HG03575 (cell line): ENCODE results near the gene PIGC.

Source experiments
- ATAC-seq: cut with Tn5 transposase; IDR thresholded peaks from one replicate; pipeline ENCODE4 v1.9.1; 2021; ENCODE audit not compliant: unreplicated experiment, insufficient number of reproducible peaks, low FRiP score; ENCODE audit errors: extremely low read depth

Gene PIGC

GRCh38 chr1:172443666-172444453, at the start of gene PIGC:
Gene PIGC, minus strand, starts transcription at chr1:172444069. Its CDS starts 1,447 bp downstream, at chr1:172442622.
- ATAC-seq: peak; percentile 96

GRCh38 chr1:172492421-172492820, 48.6 kb upstream of the PIGC start:
- no peak for ATAC-seq

GRCh38 chr1:172489847-172490246, 46.0 kb upstream of the PIGC start:
- no peak for ATAC-seq

GRCh38 chr1:172488393-172488792, 44.5 kb upstream of the PIGC start:
- no peak for ATAC-seq

DNA sequence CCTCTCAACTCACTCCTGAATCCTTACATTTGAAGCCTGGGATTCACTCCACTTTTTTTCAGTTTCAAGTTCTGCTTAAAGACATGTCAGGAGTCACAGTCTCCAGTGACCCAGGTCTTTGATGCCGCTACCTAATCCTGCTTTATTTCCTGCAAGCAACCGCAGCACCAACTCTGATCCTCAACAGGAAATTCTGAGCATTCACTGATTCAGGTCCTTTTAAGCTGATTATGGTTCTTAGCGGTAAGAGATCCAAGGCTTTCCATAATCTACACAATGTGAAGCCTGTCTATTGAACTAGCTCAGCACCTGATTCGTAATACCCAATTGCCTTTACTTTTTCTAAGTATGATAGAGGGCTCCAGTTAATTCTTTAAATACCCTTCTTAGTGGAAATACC, 43.7 kb upstream of the PIGC start:
- ATAC-seq: no peak

GRCh38 chr1:172486805-172487454, 43.1 kb upstream of the PIGC start:
- ATAC-seq: no peak

DNA sequence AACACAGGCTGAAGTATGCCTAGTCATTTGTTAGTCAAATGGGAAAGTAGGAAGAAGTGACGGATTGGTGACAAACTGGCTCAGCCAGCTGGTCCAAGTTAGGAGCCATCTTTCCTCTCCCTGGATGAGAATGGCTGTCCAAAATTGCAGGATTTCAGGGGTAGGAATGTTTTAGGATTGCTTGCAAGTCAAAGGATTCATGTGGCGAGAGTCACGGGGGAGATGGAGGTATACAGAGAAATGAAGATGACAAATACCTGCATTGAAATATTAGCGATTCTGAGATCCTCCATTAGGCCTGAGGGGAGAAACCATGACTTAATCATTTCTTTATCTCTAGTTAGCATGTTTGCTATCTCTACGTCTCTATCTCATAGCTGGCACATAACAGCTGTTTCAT, 41.8 kb upstream of the PIGC start:
- no peak for ATAC-seq

GRCh38 chr1:172484252-172484651, 40.4 kb upstream of the PIGC start:
- no peak for ATAC-seq

DNA sequence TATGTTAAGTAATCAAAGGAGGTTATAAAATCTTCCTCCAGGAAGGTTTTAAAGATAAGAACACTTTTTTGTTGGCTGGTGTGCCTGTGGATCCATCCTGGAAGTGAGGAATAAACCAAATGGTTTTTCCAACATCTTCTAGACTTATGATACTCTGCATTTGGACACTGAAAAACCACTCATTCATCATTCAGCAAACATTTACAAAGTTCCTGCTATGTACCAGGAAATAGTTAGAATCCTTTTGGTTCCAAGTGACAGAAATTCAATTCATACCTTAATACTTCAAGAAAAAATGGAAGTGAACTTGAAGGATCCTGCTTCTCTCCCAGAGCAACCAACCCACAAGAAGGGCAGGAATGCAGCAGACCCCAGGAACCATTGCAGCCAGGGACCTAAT, 39.6 kb upstream of the PIGC start:
- no peak for ATAC-seq

DNA sequence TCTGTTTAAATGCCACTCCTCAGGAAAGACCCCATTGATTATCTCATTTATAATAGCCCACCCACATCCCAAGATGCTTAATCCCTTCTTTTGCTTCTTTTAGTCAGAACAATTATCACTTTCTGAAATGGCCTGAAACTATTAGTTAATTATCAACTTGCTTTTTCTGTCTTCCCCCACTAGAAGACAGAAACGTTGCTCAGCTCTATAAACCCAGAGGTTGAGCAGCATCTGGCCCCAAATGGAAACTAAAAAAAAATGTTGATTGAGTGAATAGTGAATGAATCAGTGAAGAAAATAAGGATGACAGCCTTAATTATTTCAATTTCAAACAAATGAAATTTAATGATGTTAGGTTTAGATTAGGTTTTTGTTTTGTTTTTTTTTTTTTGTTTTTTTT, 38.2 kb upstream of the PIGC start:
- ATAC-seq: no peak

DNA sequence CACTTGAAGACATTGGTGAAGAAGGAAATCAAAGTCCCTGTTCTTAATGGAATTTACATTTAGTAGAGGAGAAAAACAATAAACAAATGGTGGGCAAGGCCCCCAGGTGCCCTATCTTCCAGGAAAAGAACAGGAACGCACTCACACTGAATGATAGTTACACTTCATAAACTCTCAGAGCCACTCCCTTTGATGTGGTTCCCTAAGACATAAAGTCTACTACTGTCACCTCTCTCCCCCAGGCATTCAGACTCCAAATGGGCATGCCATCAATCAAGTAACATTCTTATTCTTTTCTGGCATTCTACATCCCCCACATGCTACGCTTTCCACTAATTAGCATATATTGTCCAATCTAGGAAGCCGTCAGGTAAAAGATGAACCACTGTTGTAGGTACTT, 36.6 kb upstream of the PIGC start:
- no peak for ATAC-seq

- ATAC-seq: no peak
Observed at GRCh38 chr1:172478485-172478884, 34.6 kb upstream of the PIGC start.

GRCh38 chr1:172477741-172478140, 33.9 kb upstream of the PIGC start:
- ATAC-seq: no peak

- ATAC-seq: no peak
Observed at GRCh38 chr1:172477216-172477615, 33.3 kb upstream of the PIGC start.

DNA sequence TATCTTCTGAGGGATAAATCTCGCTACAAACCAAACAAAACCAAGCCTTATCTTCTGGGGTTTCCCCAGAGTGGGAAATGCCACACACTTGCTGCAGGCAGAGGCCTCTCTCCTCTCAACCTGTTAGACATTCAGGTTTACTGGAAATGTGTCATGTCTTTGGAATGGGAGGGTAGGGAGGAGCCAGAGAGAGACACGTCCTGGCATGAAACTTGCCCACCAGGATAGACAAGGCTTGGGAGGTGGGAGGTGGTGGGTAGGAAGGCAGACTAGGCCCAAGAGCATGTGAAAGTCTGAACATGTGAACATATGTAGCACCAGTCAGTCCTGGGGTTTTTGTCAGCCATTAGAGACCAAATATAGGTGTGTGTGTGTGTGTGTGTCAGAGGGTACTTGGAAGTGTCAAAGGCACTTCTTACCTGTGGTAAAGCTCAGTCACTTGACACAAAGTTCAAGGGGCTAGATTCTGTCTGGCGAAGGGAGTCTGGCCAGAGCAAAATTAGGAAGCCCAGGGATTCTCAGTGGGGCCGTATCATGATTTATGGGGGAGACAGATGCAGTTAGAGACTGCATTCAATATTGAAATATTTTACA, 32.4 kb upstream of the PIGC start:
- no peak for ATAC-seq

DNA sequence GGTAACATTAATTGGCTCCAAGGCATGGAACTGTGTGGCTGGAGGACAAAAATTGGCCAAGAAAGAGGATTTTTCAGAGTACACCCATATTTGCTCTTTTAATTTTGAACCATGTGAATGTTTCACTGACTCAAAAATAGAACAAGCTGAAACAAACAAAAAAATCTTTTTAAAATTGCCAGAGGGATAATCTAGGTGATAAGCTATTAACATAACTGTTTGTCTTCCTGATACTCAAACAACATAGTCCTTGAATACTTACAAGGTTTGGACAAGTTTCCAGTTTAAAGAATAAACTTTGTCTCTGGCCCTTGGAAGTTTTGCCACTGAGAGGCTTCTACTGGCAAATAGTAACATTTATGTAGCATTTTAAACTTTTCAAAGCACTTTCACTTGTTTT, 30.0 kb upstream of the PIGC start:
- ATAC-seq: no peak

- no peak for ATAC-seq
Observed at GRCh38 chr1:172473302-172473701, 29.4 kb upstream of the PIGC start.

DNA sequence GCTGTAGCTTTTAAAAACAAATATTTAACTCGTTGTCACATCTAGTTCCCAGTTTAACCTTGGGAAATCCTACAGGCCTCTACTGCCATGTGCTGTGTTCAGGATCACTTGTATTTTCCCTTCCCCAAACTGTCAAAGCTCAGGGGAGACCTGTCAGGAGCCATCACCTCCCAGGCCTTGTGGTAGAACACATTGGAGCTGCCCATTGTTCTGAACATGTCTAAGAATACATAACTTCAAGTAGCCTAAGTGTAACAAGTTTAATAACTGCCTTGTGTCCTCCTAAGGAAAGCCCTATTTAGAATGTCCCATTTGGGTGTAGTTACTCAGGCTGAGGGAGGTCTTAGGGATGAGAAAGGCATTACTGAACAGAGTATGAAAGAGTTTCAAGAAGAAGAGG, 28.6 kb upstream of the PIGC start:
- no peak for ATAC-seq

GRCh38 chr1:172471666-172472065, 27.8 kb upstream of the PIGC start:
- ATAC-seq: no peak

GRCh38 chr1:172470149-172470548, 26.3 kb upstream of the PIGC start:
- ATAC-seq: no peak
